Pons (tissue), 1 donor: Measurements from ENCODE around the gene C1orf56.
"Not testable (repeated sequence)": the region's sequence is repeated elsewhere in the genome, so short reads cannot be mapped to it uniquely, and the experiment has no call there.

Source experiments
- DNase-seq: peaks from one replicate; pipeline ENCODE4 v3.0.0-alpha.2; 2016; ENCODE audit warnings: low spot score

C1orf56 gene

GRCh38 chr1:151061704-151062103 lies 14.2 kb downstream of the C1orf56 start:
- no peak for DNase-seq

GRCh38 chr1:151062741-151063371 lies 15.3 kb downstream of the C1orf56 start:
- DNase-seq: no peak

- no peak for DNase-seq
Observed at GRCh38 chr1:151065089-151065645, 17.6 kb downstream of the C1orf56 start.

- no peak for DNase-seq
Observed at GRCh38 chr1:151067185-151067584, 19.6 kb downstream of the C1orf56 start.

- no peak for DNase-seq
Observed at GRCh38 chr1:151069103-151069486, 21.5 kb downstream of the C1orf56 start.

- DNase-seq: peak; percentile 92
Observed at GRCh38 chr1:151070474-151071276, 23.1 kb downstream of the C1orf56 start, which contains the start of gene GABPB2. Gene GABPB2 (plus strand): TSS chr1:151070761. CDS start chr1:151088190, 17,429 bp downstream.

- no peak for DNase-seq
Observed at GRCh38 chr1:151072224-151072623, 24.7 kb downstream of the C1orf56 start.

GRCh38 chr1:151085953-151086559 lies 38.5 kb downstream of the C1orf56 start:
- DNase-seq: no peak

- not testable (repeated sequence) for DNase-seq
Observed at GRCh38 chr1:151097426-151097825, 49.9 kb downstream of the C1orf56 start.

GRCh38 chr1:151098126-151098525 lies 50.6 kb downstream of the C1orf56 start:
- DNase-seq: no peak
